Activated naive CD4-positive, alpha-beta T cell treated with anti-CD3 and anti-CD28 coated beads, Interleukin-2, amount 50 U/mL, for 24 hours (primary cell): ENCODE measurements around the gene LRRC27.

ENCODE experiments used
- H3K27ac Mint-ChIP-seq: one replicate; pipeline ENCODE4 v1.8.0; 2021; ENCODE audit warnings: mild to moderate bottlenecking, mixed read lengths
- H3K27me3 Mint-ChIP-seq: one replicate; pipeline ENCODE4 v1.8.0; 2021; ENCODE audit warnings: mixed read lengths
- H3K36me3 Mint-ChIP-seq: one replicate; pipeline ENCODE4 v1.8.0; 2021; ENCODE audit warnings: mixed read lengths
- H3K4me1 Mint-ChIP-seq: one replicate; pipeline ENCODE4 v1.8.0; 2021; ENCODE audit warnings: mixed read lengths
- H3K4me3 Mint-ChIP-seq: one replicate; pipeline ENCODE4 v1.8.0; 2021; ENCODE audit warnings: mild to moderate bottlenecking, mixed read lengths
- H3K9me3 Mint-ChIP-seq: one replicate; pipeline ENCODE4 v1.8.0; 2021; ENCODE audit warnings: mixed read lengths

Gene LRRC27

GRCh38 chr10:132354356-132355094 is 22.5 kb downstream of the LRRC27 start:
- H3K4me3 Mint-ChIP-seq = no peak overlapping the region
- no peaks in the 10 kb centered on the region for H3K27me3 Mint-ChIP-seq
- H3K4me1 Mint-ChIP-seq = peaks cover 4% of the 10 kb centered on the region
- no peaks in the 10 kb centered on the region for H3K9me3 Mint-ChIP-seq
- H3K36me3 Mint-ChIP-seq = peaks cover 2% of the 10 kb centered on the region
- no peak overlapping the region for H3K27ac Mint-ChIP-seq

- Mint-ChIP-seq H3K27me3 (no peaks in the 10 kb centered on the region), H3K4me3 (no peak overlapping the region), H3K27ac (no peak overlapping the region), H3K4me1 (peaks cover 4% of the 10 kb centered on the region), H3K36me3 (peaks cover 2% of the 10 kb centered on the region), H3K9me3 (no peaks in the 10 kb centered on the region)
These were observed 23.3 kb downstream of the LRRC27 start for GRCh38 chr10:132355297-132355696.

GRCh38 chr10:132355754-132356153 is 23.8 kb downstream of the LRRC27 start:
- peaks cover 4% of the 10 kb centered on the region for H3K4me1 Mint-ChIP-seq
- no peak overlapping the region for H3K27ac Mint-ChIP-seq
- H3K27me3 Mint-ChIP-seq = no peaks in the 10 kb centered on the region
- H3K4me3 Mint-ChIP-seq = no peak overlapping the region
- H3K9me3 Mint-ChIP-seq = no peaks in the 10 kb centered on the region
- peaks cover 2% of the 10 kb centered on the region for H3K36me3 Mint-ChIP-seq

- Mint-ChIP-seq H3K4me3 (no peak overlapping the region), H3K27ac (no peak overlapping the region), H3K36me3 (peaks cover 2% of the 10 kb centered on the region), H3K9me3 (no peaks in the 10 kb centered on the region), H3K27me3 (no peaks in the 10 kb centered on the region), H3K4me1 (peaks cover 4% of the 10 kb centered on the region)
These were observed 24.7 kb downstream of the LRRC27 start for GRCh38 chr10:132356621-132357195.

GRCh38 chr10:132357286-132358058 is 25.5 kb downstream of the LRRC27 start:
- Mint-ChIP-seq H3K36me3 (peaks cover 2% of the 10 kb centered on the region), H3K27me3 (no peaks in the 10 kb centered on the region), H3K4me3 (no peak overlapping the region), H3K27ac (no peak overlapping the region), H3K4me1 (peaks cover 4% of the 10 kb centered on the region), H3K9me3 (no peaks in the 10 kb centered on the region)

- no peaks in the 10 kb centered on the region for H3K27me3 Mint-ChIP-seq
These were observed 27.5 kb downstream of the LRRC27 start for GRCh38 chr10:132359305-132360040.

GRCh38 chr10:132360766-132361447 is 28.9 kb downstream of the LRRC27 start:
- no peaks in the 10 kb centered on the region for H3K4me1 Mint-ChIP-seq
- no peak overlapping the region for H3K27ac Mint-ChIP-seq
- no peaks in the 10 kb centered on the region for H3K27me3 Mint-ChIP-seq
- no peak overlapping the region for H3K4me3 Mint-ChIP-seq
- H3K36me3 Mint-ChIP-seq = peaks cover 1% of the 10 kb centered on the region
- H3K9me3 Mint-ChIP-seq = no peaks in the 10 kb centered on the region

More at GRCh38 chr10:132359305-132360040, 27.5 kb downstream of the LRRC27 start:
- no peak overlapping the region for H3K27ac Mint-ChIP-seq
- no peaks in the 10 kb centered on the region for H3K4me1 Mint-ChIP-seq
- H3K9me3 Mint-ChIP-seq = no peaks in the 10 kb centered on the region
- H3K4me3 Mint-ChIP-seq = no peak overlapping the region
- peaks cover 2% of the 10 kb centered on the region for H3K36me3 Mint-ChIP-seq

- Mint-ChIP-seq H3K27me3 (no peaks in the 10 kb centered on the region), H3K4me3 (no peak overlapping the region), H3K27ac (no peak overlapping the region), H3K9me3 (no peaks in the 10 kb centered on the region), H3K36me3 (no peaks in the 10 kb centered on the region), H3K4me1 (no peaks in the 10 kb centered on the region)
These were observed 29.6 kb downstream of the LRRC27 start for GRCh38 chr10:132361581-132362101.

GRCh38 chr10:132362151-132362611 is 30.2 kb downstream of the LRRC27 start:
- H3K4me3 Mint-ChIP-seq = no peak overlapping the region
- no peaks in the 10 kb centered on the region for H3K9me3 Mint-ChIP-seq
- no peaks in the 10 kb centered on the region for H3K4me1 Mint-ChIP-seq
- H3K27me3 Mint-ChIP-seq = no peaks in the 10 kb centered on the region
- peak overlapping the region; percentile 35 for H3K27ac Mint-ChIP-seq
- H3K36me3 Mint-ChIP-seq = peaks cover 4% of the 10 kb centered on the region

- Mint-ChIP-seq H3K4me3 (no peak overlapping the region), H3K27ac (no peak overlapping the region), H3K36me3 (peaks cover 9% of the 10 kb centered on the region), H3K4me1 (no peaks in the 10 kb centered on the region), H3K27me3 (no peaks in the 10 kb centered on the region), H3K9me3 (no peaks in the 10 kb centered on the region)
These were observed 31.4 kb downstream of the LRRC27 start for GRCh38 chr10:132363376-132363775.

- Mint-ChIP-seq H3K9me3 (no peaks in the 10 kb centered on the region), H3K27me3 (no peaks in the 10 kb centered on the region), H3K36me3 (peaks cover 9% of the 10 kb centered on the region), H3K4me3 (no peak overlapping the region), H3K27ac (peak overlapping the region; percentile 41), H3K4me1 (no peaks in the 10 kb centered on the region)
These were observed 32.1 kb downstream of the LRRC27 start for GRCh38 chr10:132363921-132364593.

- Mint-ChIP-seq H3K27me3 (no peaks in the 10 kb centered on the region), H3K36me3 (peaks cover 9% of the 10 kb centered on the region), H3K4me3 (no peak overlapping the region), H3K9me3 (no peaks in the 10 kb centered on the region), H3K27ac (peak overlapping the region; percentile 41), H3K4me1 (no peaks in the 10 kb centered on the region)
These were observed 32.6 kb downstream of the LRRC27 start for GRCh38 chr10:132364594-132364970.

GRCh38 chr10:132365102-132365501 is 33.1 kb downstream of the LRRC27 start:
- Mint-ChIP-seq H3K27ac (peak overlapping the region; percentile 41), H3K4me1 (no peaks in the 10 kb centered on the region), H3K4me3 (no peak overlapping the region), H3K9me3 (no peaks in the 10 kb centered on the region), H3K36me3 (peaks cover 9% of the 10 kb centered on the region), H3K27me3 (no peaks in the 10 kb centered on the region)

GRCh38 chr10:132366006-132366405 is 34.0 kb downstream of the LRRC27 start:
- Mint-ChIP-seq H3K27me3 (no peaks in the 10 kb centered on the region), H3K4me1 (no peaks in the 10 kb centered on the region), H3K4me3 (no peak overlapping the region), H3K36me3 (peaks cover 9% of the 10 kb centered on the region), H3K27ac (no peak overlapping the region), H3K9me3 (no peaks in the 10 kb centered on the region)
